HG02852 (cell line): ENCODE results near the gene AHNAK2.

Source experiments
- ATAC-seq: cut with Tn5 transposase; IDR thresholded peaks from one replicate; pipeline ENCODE4 v1.9.1; 2021; ENCODE audit warnings: mild to moderate bottlenecking, moderate library complexity; ENCODE audit not compliant: unreplicated experiment

The AHNAK2 gene

GRCh38 chr14:104986487-104987164 lies 8.5 kb upstream of the AHNAK2 start:
- ATAC-seq = no peak

GRCh38 chr14:104985675-104986486 lies 7.7 kb upstream of the AHNAK2 start, which contains the start of gene CLBA1:
Gene CLBA1, plus strand, starts transcription at chr14:104985788. Its CDS starts 644 bp downstream, at chr14:104986432.
- ATAC-seq = peak; percentile 93

GRCh38 chr14:104984056-104984894 lies 6.1 kb upstream of the AHNAK2 start:
- ATAC-seq = no peak

- no peak for ATAC-seq
Observed at GRCh38 chr14:104983231-104983721, 5.1 kb upstream of the AHNAK2 start.

GRCh38 chr14:104982548-104983230 lies 4.5 kb upstream of the AHNAK2 start:
- no peak for ATAC-seq

GRCh38 chr14:104981699-104982541 lies 3.7 kb upstream of the AHNAK2 start:
- ATAC-seq = no peak

- no peak for ATAC-seq
Observed at GRCh38 chr14:104980611-104981531, 2.7 kb upstream of the AHNAK2 start.

- ATAC-seq = no peak
Observed at GRCh38 chr14:104979758-104980610, 1.8 kb upstream of the AHNAK2 start.

- ATAC-seq = no peak
Observed at GRCh38 chr14:104978746-104979691, 845 bp upstream of the AHNAK2 start.

GRCh38 chr14:104977008-104977680 lies 1.0 kb downstream of the AHNAK2 start:
- ATAC-seq = no peak

- no peak for ATAC-seq
Observed at GRCh38 chr14:104976198-104977007, 1.8 kb downstream of the AHNAK2 start.

- no peak for ATAC-seq
Observed at GRCh38 chr14:104975481-104976197, 2.5 kb downstream of the AHNAK2 start.

- no peak for ATAC-seq
Observed at GRCh38 chr14:104974665-104975390, 3.3 kb downstream of the AHNAK2 start.

- ATAC-seq = no peak
Observed at GRCh38 chr14:104974146-104974541, 4.0 kb downstream of the AHNAK2 start.
